Measurements from ENCODE around the gene HLA-DOB. TPM values are rescaled to one million over a fixed set of nuclear protein-coding genes. Genes with fewer than 3 reads are reported as not detected.

The HLA-DOB gene
- total and polyA plus RNA-seq, 12 donors, result 0.28 to 1.6 (median 0.66) TPM; not detected in 4

DNA sequence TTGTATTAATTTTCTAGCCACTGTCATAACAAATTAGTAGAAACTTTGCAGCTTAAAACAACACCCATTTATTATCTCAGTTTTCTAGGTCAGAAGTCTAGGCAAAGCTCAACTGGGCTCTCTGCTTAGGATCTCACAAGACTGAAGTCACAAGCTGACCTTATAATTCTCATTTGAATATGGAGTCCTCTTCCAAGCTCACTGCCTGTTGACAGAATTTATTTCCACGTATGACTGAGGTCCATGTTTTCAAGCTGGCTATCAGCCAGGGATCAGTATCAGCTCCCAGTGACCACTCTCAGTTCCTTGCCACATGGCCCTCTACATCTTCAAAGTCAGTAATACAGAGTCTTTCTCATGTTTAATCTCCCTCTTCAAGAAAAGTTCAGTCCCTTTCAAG is 41.7 kb downstream of the HLA-DOB start:
- intact Hi-C loops (cut with DNase I), result loop anchor here in 1 of 2 donors (10.0 kb wide), 1 partner anchor 60 kb away; no protein-coding TSS in a partner anchor
- no peak for DNase-seq
- Histone ChIP-seq H3K27me3 (no peaks in the 10 kb centered on the region), H3K4me1 (replicated peaks in 1 of 2) (no peaks in the 10 kb centered on the region), H3K4me3 (no peak overlapping the region), H3K9me3 (replicated peaks in 1 of 3) (no peaks in the 10 kb centered on the region), H3K27ac (no peak overlapping the region), H3K36me3 (replicated peaks in 1 of 2) (no peaks in the 10 kb centered on the region)
- WGBS, 4 donors, result 7 to 22% (median 13%) methylated on average over 1 of the region's 1 CpG
- TF ChIP-seq POLR2A (IDR thresholded peaks at IDR 0.05), result no peak
- TF ChIP-seq, protein P1, sequence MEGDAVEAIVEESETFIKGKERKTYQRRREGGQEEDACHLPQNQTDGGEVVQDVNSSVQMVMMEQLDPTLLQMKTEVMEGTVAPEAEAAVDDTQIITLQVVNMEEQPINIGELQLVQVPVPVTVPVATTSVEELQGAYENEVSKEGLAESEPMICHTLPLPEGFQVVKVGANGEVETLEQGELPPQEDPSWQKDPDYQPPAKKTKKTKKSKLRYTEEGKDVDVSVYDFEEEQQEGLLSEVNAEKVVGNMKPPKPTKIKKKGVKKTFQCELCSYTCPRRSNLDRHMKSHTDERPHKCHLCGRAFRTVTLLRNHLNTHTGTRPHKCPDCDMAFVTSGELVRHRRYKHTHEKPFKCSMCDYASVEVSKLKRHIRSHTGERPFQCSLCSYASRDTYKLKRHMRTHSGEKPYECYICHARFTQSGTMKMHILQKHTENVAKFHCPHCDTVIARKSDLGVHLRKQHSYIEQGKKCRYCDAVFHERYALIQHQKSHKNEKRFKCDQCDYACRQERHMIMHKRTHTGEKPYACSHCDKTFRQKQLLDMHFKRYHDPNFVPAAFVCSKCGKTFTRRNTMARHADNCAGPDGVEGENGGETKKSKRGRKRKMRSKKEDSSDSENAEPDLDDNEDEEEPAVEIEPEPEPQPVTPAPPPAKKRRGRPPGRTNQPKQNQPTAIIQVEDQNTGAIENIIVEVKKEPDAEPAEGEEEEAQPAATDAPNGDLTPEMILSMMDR (IDR thresholded peaks at IDR 0.05), result no peak

DNA sequence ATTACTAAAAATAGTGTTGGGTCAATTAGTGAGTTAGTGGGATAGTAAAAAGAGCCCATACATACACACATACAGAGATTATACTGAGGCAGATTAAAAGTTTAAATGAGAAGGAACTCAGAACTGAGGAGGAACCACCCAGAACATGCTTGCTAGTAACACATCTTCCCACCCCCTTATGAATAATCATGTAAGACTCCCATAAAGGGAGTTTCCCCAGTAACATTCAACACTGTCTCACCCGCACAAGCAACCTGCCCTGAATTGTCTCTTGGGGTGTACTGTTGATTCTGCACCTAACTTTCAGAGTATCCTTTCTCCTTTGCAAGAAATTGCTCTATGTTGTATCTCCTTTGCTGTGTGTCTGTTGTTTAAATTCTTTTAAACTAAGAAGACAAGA is 42.4 kb downstream of the HLA-DOB start:
- DNase-seq, result no peak
- Histone ChIP-seq H3K4me1 (replicated peaks in 1 of 2) (no peaks in the 10 kb centered on the region), H3K27me3 (no peaks in the 10 kb centered on the region), H3K9me3 (replicated peaks in 1 of 3) (no peaks in the 10 kb centered on the region), H3K27ac (no peak overlapping the region), H3K36me3 (replicated peaks in 1 of 2) (no peaks in the 10 kb centered on the region), H3K4me3 (no peak overlapping the region)
- intact Hi-C loops (cut with DNase I), result loop anchor here in 1 of 2 donors (10.0 kb wide), 1 partner anchor 60 kb away; no protein-coding TSS in a partner anchor
- TF ChIP-seq, protein P1 (IDR thresholded peaks at IDR 0.05), result no peak
- TF ChIP-seq POLR2A (IDR thresholded peaks at IDR 0.05), result no peak
- WGBS, 4 donors, result 59 to 66% (median 60%) methylated on average over 1 of the region's 1 CpG

DNA sequence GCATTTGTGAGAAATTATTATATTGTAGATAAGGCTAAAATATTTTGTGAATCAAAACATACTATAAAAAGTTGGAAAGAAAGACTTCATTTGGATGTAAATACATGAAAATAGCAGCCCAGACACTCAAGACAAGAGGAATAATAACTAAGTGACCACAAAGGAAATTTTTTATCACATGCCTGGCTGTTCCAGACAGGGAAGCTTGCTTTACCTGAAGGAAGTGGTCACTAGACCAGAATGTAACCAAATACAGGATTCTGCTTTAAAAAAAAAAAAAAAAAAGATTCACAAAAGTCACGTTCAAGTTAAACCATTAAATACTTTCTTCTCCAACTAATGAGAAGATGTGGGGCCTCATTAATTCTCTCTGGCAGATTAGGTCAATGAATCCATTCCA is 44.1 kb downstream of the HLA-DOB start:
- H3K9me3 ChIP-seq (replicated peaks in 1 of 3), result no peaks in the 10 kb centered on the region
- intact Hi-C loops (cut with DNase I), result loop anchor here in 1 of 2 donors (10.0 kb wide), 1 partner anchor 58 kb away; no protein-coding TSS in a partner anchor
- no peak overlapping the region for H3K27ac ChIP-seq
- H3K36me3 ChIP-seq (replicated peaks in 1 of 2), result no peaks in the 10 kb centered on the region
- H3K27me3 ChIP-seq, result peaks cover 6% of the 10 kb centered on the region
- H3K4me3 ChIP-seq, result no peak overlapping the region
- no peak for DNase-seq
- no peaks in the 10 kb centered on the region for H3K4me1 ChIP-seq (replicated peaks in 1 of 2)
- WGBS, 4 donors, result 23 to 37% (median 27%) methylated on average over 1 of the region's 1 CpG
- TF ChIP-seq POLR2A (IDR thresholded peaks at IDR 0.05), result no peak
- TF ChIP-seq, protein P1 (IDR thresholded peaks at IDR 0.05), result no peak

DNA sequence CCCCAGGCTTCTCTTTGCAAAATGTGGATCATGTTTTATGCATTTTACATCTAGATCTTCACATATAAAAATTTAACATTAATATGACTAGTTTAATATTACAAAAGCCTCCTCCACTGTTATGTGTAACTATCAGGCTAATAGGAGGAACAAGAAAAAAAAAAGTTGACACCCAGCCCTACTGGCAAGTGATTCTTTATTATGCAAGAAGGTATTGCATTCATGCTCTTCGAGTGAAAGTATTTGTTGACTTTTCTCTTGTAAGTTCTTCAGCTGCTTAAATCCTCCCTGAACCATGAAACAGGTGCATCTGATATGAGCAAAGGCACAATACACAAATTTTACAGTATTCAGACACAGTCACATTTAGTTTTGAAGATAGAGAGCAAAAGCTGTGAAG is 52.8 kb downstream of the HLA-DOB start:
- Histone ChIP-seq H3K27ac (no peak overlapping the region), H3K9me3 (replicated peaks in 1 of 3) (no peaks in the 10 kb centered on the region), H3K36me3 (replicated peaks in 1 of 2) (no peaks in the 10 kb centered on the region), H3K4me3 (no peak overlapping the region), H3K4me1 (replicated peaks in 1 of 2) (no peaks in the 10 kb centered on the region), H3K27me3 (peaks cover 15% of the 10 kb centered on the region)
- DNase-seq, result no peak
- TF ChIP-seq POLR2A (IDR thresholded peaks at IDR 0.05), result no peak
- TF ChIP-seq, protein P1 (IDR thresholded peaks at IDR 0.05), result no peak
- WGBS, 4 donors, result 17 to 37% (median 27%) methylated on average over 1 of the region's 1 CpG
- intact Hi-C loops (cut with DNase I), result no loop called here

All from adrenal gland (tissue), 12 donors.